HG03558 (cell line): ENCODE data around the gene GAREM1.

Experiments
- ATAC-seq: cut with Tn5 transposase; IDR thresholded peaks from one replicate; pipeline ENCODE4 v1.9.1; 2021; ENCODE audit warnings: moderate number of reproducible peaks; ENCODE audit not compliant: unreplicated experiment; ENCODE audit errors: extremely low read depth

Gene GAREM1

DNA sequence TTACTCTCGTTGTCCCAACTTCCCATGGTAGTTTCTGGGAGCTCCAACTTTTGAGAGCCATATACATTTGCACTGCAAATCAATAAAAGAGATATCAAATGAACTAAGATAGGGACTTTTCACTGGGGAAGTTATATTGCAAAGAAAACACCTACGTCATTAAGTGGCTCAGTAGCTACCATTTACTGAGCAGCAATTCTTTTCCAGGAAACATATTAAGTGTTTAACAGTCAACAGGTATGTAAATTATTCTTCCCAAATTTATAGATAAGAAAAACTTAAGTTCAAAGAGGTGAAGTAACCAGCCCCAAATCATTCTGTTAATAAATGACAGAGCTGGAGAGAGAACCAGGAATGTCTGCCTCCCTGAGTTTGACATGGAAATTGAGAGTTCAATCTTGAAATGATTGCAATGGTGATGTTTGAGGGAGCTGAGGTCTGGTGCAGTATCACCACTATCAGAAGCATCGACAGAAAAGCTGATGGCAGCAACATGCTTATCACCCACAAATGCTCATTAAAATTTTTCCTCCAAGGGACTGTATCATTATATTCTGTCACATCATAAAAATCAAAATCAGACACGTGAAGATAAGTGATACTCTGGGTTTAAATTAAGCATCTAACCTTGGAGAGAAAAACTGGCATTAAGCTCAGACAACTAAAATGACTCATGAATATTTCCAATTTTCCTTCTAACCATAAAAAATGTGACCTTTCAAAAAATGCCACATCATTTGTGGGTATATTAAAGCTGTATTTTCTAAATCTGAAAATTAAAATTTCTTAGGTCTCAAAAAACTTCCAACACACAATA lies 43.4 kb downstream of the GAREM1 start:
- ATAC-seq = no peak

DNA sequence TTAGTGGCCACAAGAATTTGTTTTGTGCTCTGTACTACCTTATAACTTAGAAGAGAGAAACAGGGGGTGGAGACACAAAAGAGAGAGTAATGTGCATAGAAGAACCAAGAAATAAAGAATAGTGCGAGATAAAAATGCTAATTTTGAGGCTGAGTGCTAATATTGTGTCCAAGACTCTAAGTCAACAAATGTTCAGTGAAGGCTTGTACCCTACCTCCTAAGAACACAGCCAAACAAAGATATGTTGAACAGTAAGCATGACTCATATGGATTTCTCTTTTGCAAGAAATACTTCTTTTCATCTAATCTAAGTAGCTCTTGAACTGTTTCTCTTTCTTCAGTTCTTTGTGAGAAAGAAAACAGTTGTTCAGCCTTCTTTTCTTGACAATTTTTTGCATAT lies 45.2 kb downstream of the GAREM1 start:
- no peak for ATAC-seq

DNA sequence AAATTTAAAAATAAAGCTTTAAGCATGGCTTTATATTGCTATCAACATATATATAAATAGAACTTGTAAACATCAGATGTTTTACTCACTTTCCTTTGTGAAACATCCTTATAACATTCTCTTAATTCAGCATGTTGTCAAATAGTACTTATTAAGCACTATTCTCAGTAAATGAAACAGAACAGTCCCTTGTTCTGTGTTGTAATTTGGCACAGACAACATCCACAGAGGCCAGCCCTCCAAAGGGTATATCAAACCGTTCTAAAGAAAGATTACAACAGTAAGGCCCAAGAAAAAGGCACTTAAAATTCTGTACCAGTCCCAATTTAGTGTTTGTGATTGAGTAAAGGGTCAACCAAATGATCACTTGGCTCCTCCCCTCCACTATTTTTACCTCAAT lies 46.0 kb downstream of the GAREM1 start:
- ATAC-seq = no peak

DNA sequence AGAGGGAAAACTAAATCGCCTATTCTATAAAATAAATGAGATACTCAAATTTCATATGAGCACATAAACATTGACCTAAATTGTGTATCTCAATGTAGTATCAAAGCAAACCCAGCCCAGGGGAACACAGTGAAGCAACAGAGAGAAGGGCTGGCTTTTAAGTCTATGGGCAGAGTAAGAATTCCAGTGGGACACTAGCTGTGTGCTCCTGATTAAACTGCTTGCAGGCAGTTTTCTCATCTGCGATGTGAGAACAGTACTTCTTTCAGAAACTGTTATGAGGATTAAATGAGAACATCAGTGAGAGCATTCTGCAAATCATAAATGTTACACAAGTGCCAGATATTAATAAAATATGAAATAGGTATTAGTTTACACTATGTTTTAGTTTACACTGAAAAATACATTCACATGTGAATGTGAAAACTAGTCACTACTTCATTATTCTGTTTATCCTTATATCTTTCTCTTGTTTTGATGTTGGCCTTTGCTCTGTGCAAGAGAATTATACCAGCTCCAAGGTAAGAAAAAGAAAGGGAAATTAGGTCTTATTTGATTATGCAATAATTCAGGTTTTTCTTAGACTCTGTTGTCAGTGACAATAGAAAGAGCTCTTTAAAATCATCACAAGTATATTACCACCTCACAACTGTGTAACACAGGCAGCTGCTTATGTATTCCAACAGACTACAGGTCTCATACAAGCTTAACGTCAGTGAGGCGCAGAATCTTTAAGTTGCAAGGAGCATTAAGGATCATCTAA lies 47.5 kb downstream of the GAREM1 start:
- ATAC-seq = no peak

DNA sequence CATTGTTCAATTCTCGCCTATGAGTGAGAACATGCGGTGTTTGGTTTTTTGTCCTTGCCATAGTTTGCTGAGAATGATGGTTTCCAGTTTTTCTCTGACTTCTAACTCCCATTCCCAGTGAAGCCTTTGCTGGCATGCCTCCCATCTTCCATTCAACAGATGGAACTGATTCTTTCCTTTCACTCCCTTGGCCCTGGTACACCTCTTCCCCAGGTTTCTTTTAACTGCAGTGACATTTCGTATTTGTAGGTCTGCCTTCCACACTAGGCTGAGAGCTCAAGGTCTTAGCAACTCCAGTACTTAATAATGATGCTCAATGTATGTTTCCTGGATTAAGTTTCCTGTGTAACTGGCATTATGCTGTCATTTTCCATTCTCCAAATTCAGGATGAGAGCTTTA lies 48.5 kb downstream of the GAREM1 start:
- no peak for ATAC-seq

DNA sequence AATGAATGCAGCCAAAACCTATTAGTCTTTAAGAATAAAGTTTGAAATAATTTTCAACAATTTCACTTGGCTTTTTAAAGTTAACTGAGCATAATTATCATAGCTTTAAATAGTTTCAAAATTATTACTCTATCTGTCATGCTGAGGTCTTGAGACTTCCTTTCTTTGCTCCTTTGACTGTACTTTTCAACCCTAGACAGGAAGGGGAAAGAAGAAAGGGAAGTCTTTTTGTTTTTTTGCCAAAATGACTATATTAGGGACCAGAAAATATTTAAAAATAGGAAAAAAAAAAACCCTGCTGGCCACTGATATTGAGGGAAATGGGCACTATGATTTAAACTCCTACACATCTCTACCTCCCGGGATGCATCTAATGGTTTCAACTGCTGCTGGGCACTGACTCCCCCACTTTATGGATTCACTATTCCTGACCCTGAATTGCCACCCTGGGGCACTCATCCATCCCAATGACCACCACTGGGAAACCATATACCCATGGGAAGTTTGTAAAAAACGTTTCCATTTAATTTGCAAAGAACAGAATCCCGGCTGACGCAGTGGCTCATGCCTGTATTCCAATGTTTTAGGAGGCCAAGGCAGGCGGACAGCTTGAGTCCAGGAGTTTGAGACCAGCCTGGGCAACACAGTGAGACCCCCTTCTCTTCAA lies 50.5 kb downstream of the GAREM1 start:
- ATAC-seq = no peak

DNA sequence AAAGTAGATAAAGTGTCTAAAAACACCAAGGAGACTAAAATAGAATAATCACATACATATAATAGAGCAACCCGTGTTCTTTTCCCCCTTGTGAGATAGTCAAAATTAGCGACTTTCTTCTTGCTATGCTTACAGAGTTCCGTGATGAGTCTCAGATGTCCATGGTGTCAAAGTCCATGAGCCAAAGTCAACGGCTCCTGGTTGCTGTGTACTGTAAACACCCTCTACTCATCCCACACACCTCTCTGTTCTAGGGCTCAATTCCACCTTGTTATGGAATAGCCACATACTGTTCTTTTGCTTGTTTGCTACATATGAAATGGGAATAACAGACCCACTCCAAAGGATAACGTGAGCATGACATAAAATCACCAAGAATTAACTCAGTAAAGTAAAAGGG lies 52.5 kb downstream of the GAREM1 start:
- ATAC-seq = no peak

DNA sequence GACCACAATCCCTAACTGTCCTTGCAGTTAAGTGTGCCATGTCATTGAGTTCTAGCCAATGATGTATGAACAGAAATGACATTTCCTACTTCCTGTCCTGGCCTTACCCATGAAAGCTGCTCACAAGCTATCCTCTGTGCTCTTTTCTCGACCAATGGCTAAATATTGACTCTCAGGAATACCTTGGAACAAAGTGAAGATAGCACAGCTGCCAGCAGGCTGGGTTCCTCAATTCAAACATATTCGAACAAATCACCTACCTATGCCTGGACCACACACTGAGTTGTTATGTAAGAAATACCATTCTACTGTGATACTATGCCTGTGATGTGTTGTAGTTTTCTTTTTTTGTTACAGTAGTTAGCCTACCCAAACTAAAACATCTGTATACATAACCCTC lies 65.1 kb downstream of the GAREM1 start:
- no peak for ATAC-seq

DNA sequence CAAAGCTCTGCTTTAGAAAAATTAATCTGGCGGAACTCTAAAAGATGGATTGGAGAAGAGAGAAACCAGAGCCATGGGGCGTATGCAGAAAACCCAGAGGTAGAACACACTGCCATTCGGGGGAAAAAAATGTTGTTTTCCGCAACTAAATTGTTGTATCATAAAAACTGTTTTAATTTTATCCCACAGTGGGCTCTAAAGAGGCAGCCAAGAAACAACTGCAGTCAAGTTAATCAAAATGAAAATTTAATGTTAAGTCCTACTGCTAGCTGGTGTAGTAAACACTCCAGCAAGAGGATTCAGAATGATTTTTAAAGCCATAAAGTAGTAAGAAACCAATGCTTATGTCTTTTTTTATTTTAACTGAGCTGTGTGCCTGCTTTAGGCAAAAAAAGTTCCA lies 69.1 kb downstream of the GAREM1 start:
- ATAC-seq = no peak

DNA sequence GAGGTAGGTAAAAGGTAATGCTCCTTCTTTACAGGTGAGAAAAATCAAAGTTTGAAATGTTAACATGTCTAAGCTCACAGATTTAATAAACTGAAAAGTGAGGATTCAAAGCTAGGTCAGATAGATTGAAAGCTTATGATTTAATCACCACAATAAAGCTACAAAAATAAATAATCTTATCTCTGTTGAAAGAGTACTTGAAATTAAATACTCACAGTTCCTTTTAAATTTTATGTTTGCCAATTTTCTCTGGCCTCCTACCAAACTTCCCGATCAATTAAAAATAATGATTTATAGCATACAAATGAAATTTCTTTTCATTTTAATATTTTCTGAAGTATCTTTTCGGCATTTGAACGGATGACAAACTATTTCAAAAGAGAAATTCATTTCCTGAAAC lies 77.3 kb downstream of the GAREM1 start:
- ATAC-seq = no peak

DNA sequence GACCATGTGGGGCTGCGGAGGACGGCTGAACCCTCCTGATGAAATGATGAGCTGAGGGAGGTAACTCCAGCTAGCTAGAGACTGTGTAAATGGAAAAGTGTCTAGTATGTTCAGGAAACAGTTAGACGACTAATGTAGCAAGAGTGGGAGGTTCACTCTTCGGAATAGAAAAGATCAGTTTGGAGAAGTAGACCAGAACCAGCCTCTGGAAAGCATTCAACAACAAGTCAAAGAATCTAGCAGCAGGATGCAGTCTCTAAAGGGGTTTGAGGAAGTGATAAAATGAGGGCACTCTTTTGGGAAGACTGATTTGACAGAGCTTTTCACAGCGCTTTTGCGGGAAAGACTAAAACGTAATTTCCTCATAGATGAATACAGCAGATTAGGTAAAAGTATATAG lies 79.6 kb downstream of the GAREM1 start:
- ATAC-seq = no peak

DNA sequence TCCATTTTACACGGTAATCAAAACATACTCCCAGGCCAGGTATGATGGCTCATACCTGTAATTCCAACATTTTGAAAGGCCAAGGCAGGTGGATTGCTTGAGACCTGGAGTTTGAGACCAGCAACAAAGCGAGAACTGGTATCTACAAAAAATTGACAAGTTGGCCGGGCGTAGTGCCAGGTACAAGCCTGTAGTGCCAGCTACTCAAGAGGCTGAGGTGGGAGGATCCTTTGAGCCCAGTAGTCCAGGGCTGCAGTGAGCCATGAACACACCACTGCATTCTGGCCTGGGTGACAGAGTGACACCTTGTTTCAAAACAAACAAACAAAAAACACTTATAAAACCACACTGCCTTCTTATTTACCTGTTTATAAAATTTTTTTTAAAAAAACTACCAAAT lies 80.8 kb downstream of the GAREM1 start:
- ATAC-seq = no peak

DNA sequence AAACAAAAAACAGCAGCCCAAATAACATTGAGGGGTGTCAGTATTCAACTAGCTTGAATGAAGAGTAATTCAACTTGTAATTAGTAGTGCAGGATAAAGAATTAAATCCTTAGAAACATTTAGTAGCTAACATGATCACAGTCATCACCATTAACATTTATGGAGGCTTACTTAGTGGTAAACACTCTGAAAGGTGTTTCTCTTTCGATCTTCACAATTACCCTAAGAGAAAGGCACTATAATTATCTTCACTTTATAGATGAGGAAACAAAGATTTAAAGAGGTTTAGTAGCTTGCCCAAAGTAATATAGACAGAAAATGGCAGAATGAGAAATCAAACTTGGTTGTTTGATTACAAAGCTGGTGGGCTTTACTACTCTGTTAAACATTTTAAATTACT lies 81.5 kb downstream of the GAREM1 start:
- ATAC-seq = no peak

DNA sequence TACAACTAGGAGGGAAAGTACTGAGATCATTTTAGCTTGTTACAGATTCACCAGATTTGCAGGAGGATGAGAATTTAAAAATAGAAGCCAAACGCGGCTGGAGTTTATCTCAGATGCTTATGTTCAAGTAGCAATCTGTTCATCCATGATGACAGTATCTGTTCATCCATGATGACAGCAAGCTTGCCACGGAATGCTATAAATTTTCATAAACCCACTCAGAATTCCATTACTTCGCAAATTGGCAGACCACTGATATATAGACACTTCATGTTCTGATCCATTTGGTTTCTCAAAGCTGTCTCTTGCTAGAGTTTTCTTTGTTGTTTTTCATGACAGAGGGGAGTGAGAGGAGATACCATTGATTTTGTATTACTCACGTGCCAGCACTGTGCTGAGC lies 84.2 kb downstream of the GAREM1 start:
- ATAC-seq = no peak

DNA sequence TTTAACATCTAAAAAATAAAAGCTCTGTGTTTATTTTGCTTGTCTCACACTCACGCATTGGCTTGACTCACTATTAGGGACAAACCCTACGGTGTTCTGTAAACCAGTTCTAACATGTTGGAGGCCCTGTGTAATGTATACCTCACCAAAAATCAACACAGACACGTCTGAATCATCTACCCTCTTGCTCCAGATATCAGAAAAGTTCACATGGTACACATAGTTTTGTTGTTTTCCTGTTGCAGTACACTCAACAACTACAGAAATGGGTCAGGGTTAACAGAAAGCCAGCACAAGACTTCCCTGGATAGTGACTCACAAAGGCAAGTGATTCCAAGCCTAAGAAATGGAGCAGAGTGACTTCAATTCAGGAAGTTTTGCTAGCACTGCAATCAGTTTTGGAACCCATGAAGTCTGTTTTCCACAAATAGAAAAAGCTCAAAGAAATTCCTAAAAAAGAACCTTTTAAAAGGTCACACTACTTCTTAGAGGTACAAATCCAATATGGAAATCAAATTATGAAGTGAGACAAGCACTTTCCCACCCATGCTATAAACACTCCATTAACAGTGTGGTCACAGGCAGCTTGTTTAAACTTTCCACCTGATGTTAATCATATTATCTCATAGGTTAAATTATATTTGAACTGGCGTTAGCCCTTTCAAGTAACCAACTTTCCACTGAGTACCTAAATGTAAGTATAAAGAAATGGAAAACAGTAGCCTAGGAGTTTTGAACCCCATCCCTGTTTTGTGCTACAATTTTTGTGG lies 87.4 kb downstream of the GAREM1 start:
- no peak for ATAC-seq

DNA sequence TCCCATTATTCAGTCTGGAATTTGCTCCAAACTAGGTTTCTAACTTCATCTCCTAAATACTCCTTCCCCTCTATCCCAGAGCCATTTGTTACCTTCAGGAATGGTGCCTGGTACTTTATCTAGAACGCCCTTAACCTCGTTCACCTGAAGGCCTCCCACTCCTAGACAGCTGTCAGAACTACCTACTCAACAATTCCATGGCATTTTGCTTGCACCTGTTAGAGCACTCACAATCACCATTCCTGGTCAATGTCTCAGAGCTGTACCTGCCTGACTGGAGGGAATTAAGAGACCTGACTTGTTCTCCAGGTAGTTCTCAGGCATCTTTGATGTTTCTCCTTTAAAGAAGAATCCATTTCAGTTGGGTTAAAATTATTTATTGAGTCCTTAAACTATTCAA lies 88.9 kb downstream of the GAREM1 start:
- no peak for ATAC-seq

DNA sequence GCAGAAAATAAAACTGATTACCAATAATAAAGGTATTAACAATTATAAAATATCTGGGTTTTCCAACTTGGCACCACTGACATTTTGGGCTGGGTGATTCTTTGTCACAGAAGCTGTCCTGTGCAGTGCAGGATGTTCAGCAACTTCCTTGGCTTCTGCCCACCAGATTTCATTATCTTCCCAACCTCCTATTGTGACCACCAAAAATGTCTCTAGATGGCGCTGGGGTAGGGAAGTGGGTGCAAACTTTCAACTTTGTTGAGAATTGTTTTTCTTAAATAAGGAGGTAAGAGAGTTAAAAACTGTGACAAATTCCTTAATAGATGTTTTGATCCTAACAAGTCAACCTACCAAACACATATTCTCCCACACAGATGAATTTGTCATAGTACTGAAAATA lies 90.1 kb downstream of the GAREM1 start:
- no peak for ATAC-seq

DNA sequence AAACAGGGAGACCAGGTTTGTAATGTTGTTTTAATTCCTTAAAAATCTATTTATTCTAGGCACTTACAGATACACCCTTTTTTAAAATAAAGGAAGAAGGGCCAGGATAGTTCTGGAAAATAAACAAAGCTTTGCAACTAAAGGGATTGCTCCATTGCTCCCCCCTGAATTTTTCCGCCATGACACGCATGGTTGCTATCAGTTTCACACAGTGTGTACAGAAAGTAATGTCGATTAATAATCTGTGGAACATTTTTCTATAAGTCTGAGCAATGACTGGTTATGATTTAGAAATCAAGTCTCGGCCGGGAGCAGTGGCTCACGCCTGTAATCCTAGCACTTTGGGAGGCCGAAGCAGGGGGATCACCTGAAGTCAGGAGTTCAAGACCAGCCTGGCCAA lies 90.8 kb downstream of the GAREM1 start:
- ATAC-seq = no peak

DNA sequence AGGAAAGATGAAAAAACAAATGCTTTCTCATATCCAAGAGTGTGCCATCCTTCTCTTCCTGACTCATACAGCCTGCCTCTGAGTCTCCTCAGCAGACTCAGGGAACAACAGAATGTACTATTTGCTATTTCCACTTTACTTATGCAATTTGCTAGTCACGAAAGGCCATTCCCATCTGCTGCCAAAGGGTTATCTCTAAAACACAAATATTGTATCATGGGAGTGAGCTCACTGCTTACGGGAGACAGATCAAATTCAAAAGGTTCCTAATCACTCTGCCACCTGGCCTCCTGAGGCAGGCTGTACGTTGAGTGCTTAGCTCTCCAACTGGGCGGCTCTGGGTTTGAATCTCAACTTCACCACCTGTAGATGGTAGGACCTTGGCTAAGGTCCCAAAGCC lies 92.0 kb downstream of the GAREM1 start:
- ATAC-seq = no peak

DNA sequence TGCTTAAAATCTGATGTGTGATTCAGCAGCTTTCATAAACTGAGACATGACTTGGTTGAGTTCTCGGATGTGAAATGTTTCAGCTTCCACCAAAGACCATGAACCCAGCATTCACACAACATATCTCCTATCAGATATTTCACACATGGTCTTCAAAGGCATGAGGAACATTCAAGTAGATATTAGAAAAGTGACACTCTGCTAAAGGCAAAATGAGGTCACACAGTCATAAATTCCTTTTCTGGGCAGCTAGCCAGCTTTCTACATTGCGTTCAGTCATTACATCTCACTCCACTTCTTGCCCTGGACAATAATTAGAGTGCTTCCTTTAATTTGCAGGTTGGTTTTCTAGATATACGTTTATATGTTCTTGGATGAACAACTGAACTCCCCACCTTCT lies 96.7 kb downstream of the GAREM1 start:
- ATAC-seq = no peak

DNA sequence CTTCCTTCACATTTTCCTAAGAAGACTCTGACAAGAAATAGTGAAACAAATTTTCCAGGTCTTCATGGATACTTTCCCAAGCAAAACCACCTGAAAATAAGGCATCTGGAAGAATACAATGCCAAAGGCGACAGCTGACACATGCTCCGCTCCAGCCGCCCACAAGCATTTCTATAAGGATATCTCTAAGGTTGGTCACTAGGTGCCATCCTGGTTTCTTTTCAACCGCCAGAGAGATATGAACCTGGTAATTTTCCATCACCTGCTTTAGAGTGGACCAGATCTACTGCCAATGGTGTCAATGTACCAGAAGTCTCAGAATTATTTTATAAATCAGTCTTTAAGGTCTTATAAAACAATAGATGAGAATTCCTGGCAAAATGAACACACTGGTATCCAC lies 97.2 kb downstream of the GAREM1 start:
- no peak for ATAC-seq
